GM13976 (cell line): ENCODE data around the gene RBP5.

Source experiments
- DNase-seq: peaks from one replicate; pipeline ENCODE4 v3.0.0; 2012; ENCODE audit warnings: low spot score
- in situ Hi-C: fragments of 300-500 bp; cut with MboI; formaldehyde crosslinking; loops from one replicate; pipeline ENCODE4 v1.12.0; 2022; ENCODE audit warnings: low sequenced_read_pairs, mixed read lengths, inconsistent platforms; ENCODE audit not compliant: unreplicated experiment
- TF ChIP-seq, protein P1 (sequence below): IDR thresholded peaks from 2 replicates; pipeline ENCODE4 v1.5.1; 2012; ENCODE audit warnings: borderline replicate concordance, mild to moderate bottlenecking; ENCODE audit not compliant: insufficient read depth; ENCODE audit errors: extremely low read depth, missing control alignments, control extremely low read depth

Gene RBP5, protein sequence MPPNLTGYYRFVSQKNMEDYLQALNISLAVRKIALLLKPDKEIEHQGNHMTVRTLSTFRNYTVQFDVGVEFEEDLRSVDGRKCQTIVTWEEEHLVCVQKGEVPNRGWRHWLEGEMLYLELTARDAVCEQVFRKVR

DNA sequence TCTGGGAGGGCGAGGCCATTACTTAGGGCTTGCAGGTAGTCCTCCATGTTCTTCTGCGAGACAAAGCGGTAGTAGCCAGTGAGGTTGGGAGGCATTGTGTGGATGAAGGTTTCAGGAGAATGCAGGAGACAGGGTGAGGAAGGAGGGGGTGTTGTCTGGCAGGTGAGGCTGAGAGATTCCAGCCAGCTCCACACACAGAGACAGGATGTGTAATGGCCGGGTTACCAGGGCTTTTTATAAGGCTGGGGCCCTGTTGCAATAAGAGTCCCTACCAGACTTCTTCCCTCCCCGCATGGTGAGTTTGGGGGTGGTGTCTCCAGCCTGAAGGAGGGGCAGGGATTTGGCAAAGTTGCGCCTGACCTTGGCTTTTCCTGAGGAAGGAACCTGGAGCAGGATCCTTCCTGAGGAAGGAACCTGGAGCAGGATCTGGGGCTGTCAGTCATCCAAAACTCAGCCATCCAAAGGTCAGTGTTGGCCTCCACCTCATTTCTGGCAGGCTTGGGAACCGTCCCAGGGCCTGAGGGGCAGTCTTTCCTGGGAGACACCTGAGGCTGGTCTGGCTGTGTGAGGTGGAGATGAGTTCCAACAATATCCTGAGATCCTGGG, at the start of gene RBP5:
RBP5 (minus strand) TSS at position 209 of the 606 bp plus-strand sequence; CDS start at position 95, 114 bp downstream.
- TF ChIP-seq, protein P1, sequence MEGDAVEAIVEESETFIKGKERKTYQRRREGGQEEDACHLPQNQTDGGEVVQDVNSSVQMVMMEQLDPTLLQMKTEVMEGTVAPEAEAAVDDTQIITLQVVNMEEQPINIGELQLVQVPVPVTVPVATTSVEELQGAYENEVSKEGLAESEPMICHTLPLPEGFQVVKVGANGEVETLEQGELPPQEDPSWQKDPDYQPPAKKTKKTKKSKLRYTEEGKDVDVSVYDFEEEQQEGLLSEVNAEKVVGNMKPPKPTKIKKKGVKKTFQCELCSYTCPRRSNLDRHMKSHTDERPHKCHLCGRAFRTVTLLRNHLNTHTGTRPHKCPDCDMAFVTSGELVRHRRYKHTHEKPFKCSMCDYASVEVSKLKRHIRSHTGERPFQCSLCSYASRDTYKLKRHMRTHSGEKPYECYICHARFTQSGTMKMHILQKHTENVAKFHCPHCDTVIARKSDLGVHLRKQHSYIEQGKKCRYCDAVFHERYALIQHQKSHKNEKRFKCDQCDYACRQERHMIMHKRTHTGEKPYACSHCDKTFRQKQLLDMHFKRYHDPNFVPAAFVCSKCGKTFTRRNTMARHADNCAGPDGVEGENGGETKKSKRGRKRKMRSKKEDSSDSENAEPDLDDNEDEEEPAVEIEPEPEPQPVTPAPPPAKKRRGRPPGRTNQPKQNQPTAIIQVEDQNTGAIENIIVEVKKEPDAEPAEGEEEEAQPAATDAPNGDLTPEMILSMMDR = no peak
- no peak for DNase-seq
- in situ Hi-C loops = no loop called here

DNA sequence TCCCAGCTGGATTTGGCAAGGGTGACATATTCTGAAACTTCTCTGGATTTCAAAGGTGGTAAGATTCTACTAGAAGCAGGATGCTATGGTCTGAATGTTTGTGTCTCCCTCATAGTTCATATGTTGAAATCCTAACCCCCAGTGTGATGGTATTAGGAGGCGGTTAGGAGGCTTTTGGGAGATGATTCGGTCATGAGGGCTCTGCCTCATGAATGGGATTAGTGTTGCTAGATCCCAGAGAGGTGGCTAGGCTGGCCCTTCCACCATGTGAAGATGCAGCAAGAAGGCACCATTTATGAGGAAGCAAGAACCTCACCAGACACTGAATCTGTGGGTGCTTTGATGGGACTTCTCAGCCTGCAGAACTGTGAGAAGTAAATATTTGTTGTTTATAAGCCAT, 49.8 kb upstream of the RBP5 start:
- no peak for DNase-seq
- in situ Hi-C loops = no loop called here
- TF ChIP-seq, protein P1 = no peak

DNA sequence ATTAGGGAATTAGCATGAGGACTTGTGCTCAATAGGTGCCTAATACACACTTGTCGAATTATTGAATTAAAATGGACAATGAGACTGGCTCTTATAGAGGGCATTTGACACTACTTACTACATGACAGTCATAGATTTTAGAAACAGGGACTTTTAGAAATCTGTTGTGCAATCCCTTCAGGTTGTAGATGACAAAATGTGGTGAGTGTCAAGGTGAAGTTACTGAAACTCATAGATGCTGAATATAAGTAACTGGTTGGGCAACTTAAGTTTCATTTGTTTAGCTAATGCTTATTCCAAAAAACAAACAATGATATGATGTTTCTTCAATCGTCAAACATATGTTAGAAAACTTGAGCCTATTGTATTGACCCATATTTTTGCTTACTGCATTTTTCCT, 47.9 kb upstream of the RBP5 start:
- no peak for DNase-seq
- TF ChIP-seq, protein P1 = no peak
- in situ Hi-C loops = no loop called here

DNA sequence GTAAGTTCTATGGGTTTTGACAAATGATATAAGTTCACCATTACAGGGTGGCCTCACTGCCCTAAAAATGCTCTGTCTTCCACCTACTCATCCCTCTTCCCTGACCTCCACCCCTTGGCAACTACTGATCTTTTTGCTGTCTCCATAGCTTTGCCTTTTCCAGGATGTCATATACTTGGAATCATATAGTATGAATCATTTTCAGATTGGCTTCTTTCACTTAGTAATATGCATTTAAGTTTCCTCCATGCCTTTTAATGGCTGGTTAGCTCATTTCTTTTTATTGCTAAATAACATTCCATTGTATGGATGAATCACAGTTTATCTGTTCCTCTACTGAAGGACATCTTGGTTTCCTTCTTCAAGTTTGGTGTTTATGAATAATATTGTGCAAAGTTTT, 46.8 kb upstream of the RBP5 start:
- TF ChIP-seq, protein P1 = no peak
- DNase-seq = no peak
- in situ Hi-C loops = no loop called here

DNA sequence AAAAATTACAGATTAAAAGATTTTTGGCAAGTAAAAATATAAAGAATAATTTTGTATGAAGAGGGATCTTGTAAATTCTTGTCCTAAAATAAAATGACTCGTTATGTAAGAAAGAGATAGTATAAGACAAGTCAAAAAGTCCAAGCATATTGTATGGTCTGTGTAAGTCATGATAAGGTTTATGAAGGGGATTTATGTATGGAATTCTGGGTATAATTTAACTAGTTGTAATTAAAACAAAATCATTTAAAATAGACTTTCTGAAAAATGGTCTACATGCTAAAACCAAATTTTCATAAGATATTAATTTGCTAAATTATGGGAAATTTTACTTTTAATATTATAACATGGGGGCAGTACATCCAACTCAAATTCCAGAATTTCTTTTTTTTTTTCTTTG, 43.2 kb upstream of the RBP5 start:
- DNase-seq = no peak
- TF ChIP-seq, protein P1 = no peak
- in situ Hi-C loops = no loop called here

DNA sequence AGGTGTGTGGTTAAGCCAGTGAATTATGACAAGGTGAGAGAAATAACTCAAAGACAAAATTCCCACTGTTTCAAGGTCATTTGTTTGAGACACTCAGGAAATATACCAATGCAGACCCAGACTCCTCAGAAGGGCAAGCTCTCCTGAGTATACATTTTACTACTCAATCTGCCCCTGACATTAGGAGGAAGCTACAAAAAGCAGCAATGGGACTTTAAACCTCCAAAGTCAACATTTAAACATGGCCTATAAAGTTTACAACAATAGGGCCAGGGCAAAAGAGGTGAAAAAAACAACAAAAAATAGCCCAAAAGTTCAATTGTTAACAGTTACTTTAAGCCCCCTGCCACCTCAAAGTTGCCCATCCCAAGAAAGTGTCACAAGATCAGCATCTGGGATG, 41.3 kb upstream of the RBP5 start:
- TF ChIP-seq, protein P1 = no peak
- in situ Hi-C loops = no loop called here
- DNase-seq = no peak
